Measurements from ENCODE around the gene HTT.

Gene HTT

GRCh38 chr4:3208826-3209225 lies 134.3 kb downstream of the HTT start:
- no peak for TF ChIP-seq JUND (IDR thresholded peaks at IDR 0.05; ENCODE audit: low read depth)
- in situ Hi-C loops (cut with HindIII; ENCODE audit: low pct_unique_long_range_greater_than_20kb, low sequenced_read_pairs): no loop called here
- DNase-seq (ENCODE audit: low read depth in 1 of 2, low spot score in 1 of 2): no peak

GRCh38 chr4:3209551-3210325 lies 135.3 kb downstream of the HTT start:
- DNase-seq (ENCODE audit: low read depth in 1 of 2, low spot score in 1 of 2): no peak
- in situ Hi-C loops (cut with HindIII; ENCODE audit: low pct_unique_long_range_greater_than_20kb, low sequenced_read_pairs): no loop called here
- no peak for TF ChIP-seq JUND (IDR thresholded peaks at IDR 0.05; ENCODE audit: low read depth)

GRCh38 chr4:3210467-3210866 lies 136.0 kb downstream of the HTT start:
- TF ChIP-seq JUND (IDR thresholded peaks at IDR 0.05; ENCODE audit: low read depth): no peak
- DNase-seq (ENCODE audit: low read depth in 1 of 2, low spot score in 1 of 2): no peak

GRCh38 chr4:3211866-3212265 lies 137.4 kb downstream of the HTT start:
- no peak for DNase-seq (ENCODE audit: low read depth in 1 of 2, low spot score in 1 of 2)
- in situ Hi-C loops (cut with HindIII; ENCODE audit: low pct_unique_long_range_greater_than_20kb, low sequenced_read_pairs): no loop called here
- no peak for TF ChIP-seq JUND (IDR thresholded peaks at IDR 0.05; ENCODE audit: low read depth)

More at GRCh38 chr4:3210467-3210866, 136.0 kb downstream of the HTT start:
- in situ Hi-C loops (cut with HindIII; ENCODE audit: low pct_unique_long_range_greater_than_20kb, low sequenced_read_pairs): no loop called here

GRCh38 chr4:3212391-3213105 lies 138.1 kb downstream of the HTT start:
- TF ChIP-seq JUND (IDR thresholded peaks at IDR 0.05; ENCODE audit: low read depth): no peak
- DNase-seq (ENCODE audit: low read depth in 1 of 2, low spot score in 1 of 2): no peak
- in situ Hi-C loops (cut with HindIII; ENCODE audit: low pct_unique_long_range_greater_than_20kb, low sequenced_read_pairs): no loop called here

GRCh38 chr4:3213106-3213425 lies 138.6 kb downstream of the HTT start:
- in situ Hi-C loops (cut with HindIII; ENCODE audit: low pct_unique_long_range_greater_than_20kb, low sequenced_read_pairs): no loop called here
- no peak for TF ChIP-seq JUND (IDR thresholded peaks at IDR 0.05; ENCODE audit: low read depth)
- DNase-seq (ENCODE audit: low read depth in 1 of 2, low spot score in 1 of 2): no peak

GRCh38 chr4:3213661-3214250 lies 139.3 kb downstream of the HTT start:
- no peak for TF ChIP-seq JUND (IDR thresholded peaks at IDR 0.05; ENCODE audit: low read depth)
- DNase-seq (ENCODE audit: low read depth in 1 of 2, low spot score in 1 of 2): no peak
- in situ Hi-C loops (cut with HindIII; ENCODE audit: low pct_unique_long_range_greater_than_20kb, low sequenced_read_pairs): no loop called here

- in situ Hi-C loops (cut with HindIII; ENCODE audit: low pct_unique_long_range_greater_than_20kb, low sequenced_read_pairs): no loop called here
- no peak for TF ChIP-seq JUND (IDR thresholded peaks at IDR 0.05; ENCODE audit: low read depth)
- peak; percentile 45 to 89 for DNase-seq (ENCODE audit: low read depth in 1 of 2, low spot score in 1 of 2)
These were observed 140.8 kb downstream of the HTT start for GRCh38 chr4:3215256-3215655.

- TF ChIP-seq JUND (IDR thresholded peaks at IDR 0.05; ENCODE audit: low read depth): no peak
- DNase-seq (ENCODE audit: low read depth in 1 of 2, low spot score in 1 of 2): no peak
- in situ Hi-C loops (cut with HindIII; ENCODE audit: low pct_unique_long_range_greater_than_20kb, low sequenced_read_pairs): no loop called here
These were observed 141.3 kb downstream of the HTT start for GRCh38 chr4:3215733-3216132.

- in situ Hi-C loops (cut with HindIII; ENCODE audit: low pct_unique_long_range_greater_than_20kb, low sequenced_read_pairs): no loop called here
- no peak for TF ChIP-seq JUND (IDR thresholded peaks at IDR 0.05; ENCODE audit: low read depth)
- no peak for DNase-seq (ENCODE audit: low read depth in 1 of 2, low spot score in 1 of 2)
These were observed 142.8 kb downstream of the HTT start for GRCh38 chr4:3217266-3217665.

GRCh38 chr4:3217771-3218170 lies 143.3 kb downstream of the HTT start:
- in situ Hi-C loops (cut with HindIII; ENCODE audit: low pct_unique_long_range_greater_than_20kb, low sequenced_read_pairs): no loop called here
- DNase-seq (ENCODE audit: low read depth in 1 of 2, low spot score in 1 of 2): no peak
- TF ChIP-seq JUND (IDR thresholded peaks at IDR 0.05; ENCODE audit: low read depth): no peak

- in situ Hi-C loops (cut with HindIII; ENCODE audit: low pct_unique_long_range_greater_than_20kb, low sequenced_read_pairs): no loop called here
- no peak for DNase-seq (ENCODE audit: low read depth in 1 of 2, low spot score in 1 of 2)
These were observed 144.6 kb downstream of the HTT start for GRCh38 chr4:3218824-3219760.

More at GRCh38 chr4:3218824-3219760, 144.6 kb downstream of the HTT start:
- no peak for TF ChIP-seq JUND (IDR thresholded peaks at IDR 0.05; ENCODE audit: low read depth)
